Endometrial microvascular endothelial cells (primary cell): Measurements from ENCODE around the gene PHF1. TPM values are rescaled to one million over a fixed set of nuclear protein-coding genes. Genes with fewer than 3 reads are reported as not detected.

Experiments
- in situ Hi-C: cut with HindIII; loops from 2 replicates; pipeline ENCODE4 v1.10.0; 2017; ENCODE audit warnings: low sequenced_read_pairs, low pct_unique_long_range_greater_than_20kb; ENCODE audit errors: inconsistent ontology term
- total RNA-seq: library from RNA; depleted of rRNA; stranded (reverse); fragments of >200 nt; gene quantifications from one replicate; pipeline ENCODE4 v1.2.3, GENCODE V29; 2015; ENCODE audit errors: inconsistent ontology term

The PHF1 gene
- total RNA-seq, 1 donor from 2014 or later = 20.3 TPM

GRCh38 chr6:33445119-33445603, 34.3 kb downstream of the PHF1 start:
- in situ Hi-C loops = no loop called here

GRCh38 chr6:33446356-33446755, 35.5 kb downstream of the PHF1 start:
- in situ Hi-C loops = no loop called here

- in situ Hi-C loops = no loop called here
Measured at GRCh38 chr6:33450434-33450833, 39.6 kb downstream of the PHF1 start.

GRCh38 chr6:33451606-33452005, 40.8 kb downstream of the PHF1 start:
- in situ Hi-C loops = no loop called here

- in situ Hi-C loops = no loop called here
Measured at GRCh38 chr6:33452496-33452895, 41.7 kb downstream of the PHF1 start.

- in situ Hi-C loops = no loop called here
Measured at GRCh38 chr6:33453393-33454008, 42.7 kb downstream of the PHF1 start.

GRCh38 chr6:33454009-33454946, 43.5 kb downstream of the PHF1 start, which contains the start of gene ZBTB9:
Gene ZBTB9, plus strand, starts transcription at chr6:33454576. Its CDS starts 525 bp downstream, at chr6:33455101.
- in situ Hi-C loops = no loop called here

- in situ Hi-C loops = no loop called here
Measured at GRCh38 chr6:33455051-33455450, 44.2 kb downstream of the PHF1 start.

GRCh38 chr6:33456156-33456555, 45.3 kb downstream of the PHF1 start:
- in situ Hi-C loops = no loop called here

GRCh38 chr6:33458676-33459075, 47.9 kb downstream of the PHF1 start:
- in situ Hi-C loops = no loop called here

GRCh38 chr6:33459226-33459625, 48.4 kb downstream of the PHF1 start:
- in situ Hi-C loops = no loop called here

Other genes with a start within 250 kb of the PHF1 start
- gene COL11A2, start 218.5 kb upstream of the PHF1 start, total RNA-seq = not detected
- gene RXRB, start 210.3 kb upstream of the PHF1 start, total RNA-seq = 19.3 TPM
- 102 TPM for gene SLC39A7, start 210.1 kb upstream of the PHF1 start, total RNA-seq
- 6.0 TPM for gene HSD17B8, start 206.4 kb upstream of the PHF1 start, total RNA-seq
- gene RING1, start 202.5 kb upstream of the PHF1 start, total RNA-seq = 9.3 TPM
- 43.4 TPM for gene VPS52, start 139.1 kb upstream of the PHF1 start, total RNA-seq
- gene RPS18, start 138.9 kb upstream of the PHF1 start, total RNA-seq = 3,623 TPM
- 4.0 TPM for gene B3GALT4, start 133.9 kb upstream of the PHF1 start, total RNA-seq
- 75.1 TPM for gene WDR46, start 121.8 kb upstream of the PHF1 start, total RNA-seq
- 59.0 TPM for gene PFDN6, start 121.4 kb upstream of the PHF1 start, total RNA-seq
- gene RGL2, start 112.1 kb upstream of the PHF1 start, total RNA-seq = 40.3 TPM
- gene TAPBP, start 96.9 kb upstream of the PHF1 start, total RNA-seq = 112 TPM
- 29.3 TPM for gene ZBTB22, start 93.3 kb upstream of the PHF1 start, total RNA-seq
- gene DAXX, start 88.1 kb upstream of the PHF1 start, total RNA-seq = 44.5 TPM
- gene KIFC1, start 19.2 kb upstream of the PHF1 start, total RNA-seq = 55.4 TPM
- 117 TPM for gene CUTA, start 7.1 kb downstream of the PHF1 start, total RNA-seq
- 1.7 TPM for gene SYNGAP1, start 9.1 kb downstream of the PHF1 start, total RNA-seq
- gene ZBTB9, start 43.6 kb downstream of the PHF1 start, total RNA-seq = 8.1 TPM
- 13.7 TPM for gene BAK1, start 169.3 kb downstream of the PHF1 start, total RNA-seq
- 56.0 TPM for gene ITPR3, start 210.3 kb downstream of the PHF1 start, total RNA-seq